ENCODE measurements around the gene PRND. TPM values are rescaled to one million over a fixed set of nuclear protein-coding genes. Genes with fewer than 3 reads are reported as not detected.
"Not testable (repeated sequence)": the region's sequence is repeated elsewhere in the genome, so short reads cannot be mapped to it uniquely, and the experiment has no call there.

The PRND gene
- total RNA-seq, 1 donor from 2014 or later = 371 TPM

DNA sequence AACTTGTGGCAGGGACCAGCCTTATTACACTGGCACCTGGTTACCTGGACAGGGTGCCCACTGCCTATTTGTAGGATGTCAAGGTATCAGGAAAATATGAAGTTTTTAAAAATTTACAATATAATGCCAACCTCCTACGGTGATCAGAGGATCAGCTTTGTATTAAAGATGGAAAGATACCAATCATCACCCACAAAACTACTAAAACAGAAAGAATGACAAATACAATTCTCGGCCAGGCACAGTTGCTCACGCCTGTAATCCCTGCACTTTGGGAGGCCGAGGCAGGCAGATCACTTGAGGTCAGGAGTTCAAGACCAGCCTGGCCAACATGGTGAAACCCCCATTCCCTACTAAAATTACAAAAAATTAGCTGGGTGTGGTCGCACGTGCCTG is 18.4 kb upstream of the PRND start:
- H3K27ac Mint-ChIP-seq (ENCODE audit: unreplicated experiment) = peak overlapping the region; percentile 27
- TF ChIP-seq, protein P1, sequence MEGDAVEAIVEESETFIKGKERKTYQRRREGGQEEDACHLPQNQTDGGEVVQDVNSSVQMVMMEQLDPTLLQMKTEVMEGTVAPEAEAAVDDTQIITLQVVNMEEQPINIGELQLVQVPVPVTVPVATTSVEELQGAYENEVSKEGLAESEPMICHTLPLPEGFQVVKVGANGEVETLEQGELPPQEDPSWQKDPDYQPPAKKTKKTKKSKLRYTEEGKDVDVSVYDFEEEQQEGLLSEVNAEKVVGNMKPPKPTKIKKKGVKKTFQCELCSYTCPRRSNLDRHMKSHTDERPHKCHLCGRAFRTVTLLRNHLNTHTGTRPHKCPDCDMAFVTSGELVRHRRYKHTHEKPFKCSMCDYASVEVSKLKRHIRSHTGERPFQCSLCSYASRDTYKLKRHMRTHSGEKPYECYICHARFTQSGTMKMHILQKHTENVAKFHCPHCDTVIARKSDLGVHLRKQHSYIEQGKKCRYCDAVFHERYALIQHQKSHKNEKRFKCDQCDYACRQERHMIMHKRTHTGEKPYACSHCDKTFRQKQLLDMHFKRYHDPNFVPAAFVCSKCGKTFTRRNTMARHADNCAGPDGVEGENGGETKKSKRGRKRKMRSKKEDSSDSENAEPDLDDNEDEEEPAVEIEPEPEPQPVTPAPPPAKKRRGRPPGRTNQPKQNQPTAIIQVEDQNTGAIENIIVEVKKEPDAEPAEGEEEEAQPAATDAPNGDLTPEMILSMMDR (IDR thresholded peaks at IDR 0.05; ENCODE audit: unreplicated experiment) = no peak
- peaks cover 4% of the 10 kb centered on the region for H3K36me3 Mint-ChIP-seq (ENCODE audit: low read depth, unreplicated experiment)
- H3K27me3 Mint-ChIP-seq (ENCODE audit: unreplicated experiment) = no peaks in the 10 kb centered on the region
- H3K9me3 Mint-ChIP-seq (ENCODE audit: unreplicated experiment) = no peaks in the 10 kb centered on the region
- H3K4me3 Mint-ChIP-seq (ENCODE audit: unreplicated experiment) = no peak overlapping the region
- DNase-seq (ENCODE audit: low spot score) = no peak
- peaks cover 15% of the 10 kb centered on the region for H3K4me1 Mint-ChIP-seq (ENCODE audit: unreplicated experiment)

DNA sequence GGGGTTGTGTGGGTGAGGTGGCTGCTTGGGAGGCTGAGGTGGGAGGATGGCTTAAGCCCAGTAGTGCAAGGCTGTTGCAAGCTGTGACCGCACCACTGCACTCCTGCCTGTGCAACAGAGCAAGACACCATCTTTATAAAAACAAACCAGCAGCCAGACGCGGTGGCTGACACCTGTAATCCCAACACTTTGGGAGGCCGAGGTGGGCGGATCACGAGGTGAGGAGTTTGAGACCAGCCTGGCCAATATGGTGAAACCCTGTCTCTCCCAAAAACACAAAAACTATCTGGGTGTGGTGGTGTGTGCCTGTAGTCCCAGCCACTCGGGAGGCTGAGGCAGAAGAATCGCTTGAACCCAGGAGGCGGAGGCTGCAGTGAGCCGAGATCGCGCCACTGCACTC is 14.8 kb upstream of the PRND start:
- Mint-ChIP-seq H3K4me1 (ENCODE audit: unreplicated experiment) (peaks cover 15% of the 10 kb centered on the region), H3K27ac (ENCODE audit: unreplicated experiment) (peak overlapping the region; percentile 36)
- H3K27me3 Mint-ChIP-seq (ENCODE audit: unreplicated experiment); H3K9me3 Mint-ChIP-seq (ENCODE audit: unreplicated experiment); DNase-seq (ENCODE audit: low spot score); H3K4me3 Mint-ChIP-seq (ENCODE audit: unreplicated experiment); H3K36me3 Mint-ChIP-seq (ENCODE audit: low read depth, unreplicated experiment): not testable (repeated sequence)

DNA sequence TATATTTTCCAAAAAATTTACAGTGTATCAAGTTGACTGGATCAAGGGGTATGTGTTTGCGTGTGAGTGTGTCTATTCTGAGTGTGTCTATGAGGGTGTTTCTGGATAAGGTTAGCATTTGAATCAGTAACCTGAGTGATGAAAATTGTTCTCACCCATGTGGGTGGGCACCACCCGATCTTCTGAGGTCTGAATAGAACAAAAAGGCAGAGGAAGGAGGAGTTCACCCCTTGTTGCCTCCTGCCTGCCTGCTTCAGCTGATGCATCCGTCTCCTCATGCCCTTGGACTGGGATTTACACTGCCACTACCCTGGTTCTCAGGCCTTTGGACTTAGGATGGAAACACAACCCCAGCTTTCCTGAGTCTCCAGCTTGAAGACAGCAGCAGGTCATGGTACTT is 13.7 kb upstream of the PRND start:
- H3K27me3 Mint-ChIP-seq (ENCODE audit: unreplicated experiment) = no peaks in the 10 kb centered on the region
- H3K4me3 Mint-ChIP-seq (ENCODE audit: unreplicated experiment) = no peak overlapping the region
- TF ChIP-seq, protein P1 (IDR thresholded peaks at IDR 0.05; ENCODE audit: unreplicated experiment) = no peak
- peaks cover 12% of the 10 kb centered on the region for H3K4me1 Mint-ChIP-seq (ENCODE audit: unreplicated experiment)
- no peak overlapping the region for H3K27ac Mint-ChIP-seq (ENCODE audit: unreplicated experiment)
- H3K9me3 Mint-ChIP-seq (ENCODE audit: unreplicated experiment) = no peaks in the 10 kb centered on the region
- DNase-seq (ENCODE audit: low spot score) = no peak
- no peaks in the 10 kb centered on the region for H3K36me3 Mint-ChIP-seq (ENCODE audit: low read depth, unreplicated experiment)

DNA sequence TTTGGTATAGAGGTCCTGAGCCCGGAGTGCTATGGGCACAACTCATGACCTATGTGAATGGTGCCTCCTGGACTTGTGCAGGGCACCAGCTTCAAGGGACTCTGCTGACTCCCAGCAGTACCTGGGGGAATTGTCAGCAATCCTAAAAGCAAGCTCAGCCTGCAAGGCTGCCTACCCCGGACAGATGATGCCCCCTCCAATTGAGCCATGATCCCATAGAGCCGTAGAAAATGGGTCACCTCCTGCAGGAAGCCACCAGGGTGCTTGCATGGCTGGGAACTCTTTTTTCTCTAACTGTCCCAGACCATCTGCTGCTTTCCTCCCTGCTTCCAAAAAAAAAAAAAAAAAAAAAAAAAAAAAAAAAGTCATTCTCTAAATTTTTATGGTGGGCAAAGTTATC is 12.9 kb upstream of the PRND start:
- H3K4me1 Mint-ChIP-seq (ENCODE audit: unreplicated experiment) = peaks cover 6% of the 10 kb centered on the region
- no peak for DNase-seq (ENCODE audit: low spot score)
- no peak overlapping the region for H3K27ac Mint-ChIP-seq (ENCODE audit: unreplicated experiment)
- H3K9me3 Mint-ChIP-seq (ENCODE audit: unreplicated experiment) = no peaks in the 10 kb centered on the region
- peaks cover 1% of the 10 kb centered on the region for H3K27me3 Mint-ChIP-seq (ENCODE audit: unreplicated experiment)
- no peaks in the 10 kb centered on the region for H3K36me3 Mint-ChIP-seq (ENCODE audit: low read depth, unreplicated experiment)
- no peak overlapping the region for H3K4me3 Mint-ChIP-seq (ENCODE audit: unreplicated experiment)
- TF ChIP-seq, protein P1 (IDR thresholded peaks at IDR 0.05; ENCODE audit: unreplicated experiment) = no peak

DNA sequence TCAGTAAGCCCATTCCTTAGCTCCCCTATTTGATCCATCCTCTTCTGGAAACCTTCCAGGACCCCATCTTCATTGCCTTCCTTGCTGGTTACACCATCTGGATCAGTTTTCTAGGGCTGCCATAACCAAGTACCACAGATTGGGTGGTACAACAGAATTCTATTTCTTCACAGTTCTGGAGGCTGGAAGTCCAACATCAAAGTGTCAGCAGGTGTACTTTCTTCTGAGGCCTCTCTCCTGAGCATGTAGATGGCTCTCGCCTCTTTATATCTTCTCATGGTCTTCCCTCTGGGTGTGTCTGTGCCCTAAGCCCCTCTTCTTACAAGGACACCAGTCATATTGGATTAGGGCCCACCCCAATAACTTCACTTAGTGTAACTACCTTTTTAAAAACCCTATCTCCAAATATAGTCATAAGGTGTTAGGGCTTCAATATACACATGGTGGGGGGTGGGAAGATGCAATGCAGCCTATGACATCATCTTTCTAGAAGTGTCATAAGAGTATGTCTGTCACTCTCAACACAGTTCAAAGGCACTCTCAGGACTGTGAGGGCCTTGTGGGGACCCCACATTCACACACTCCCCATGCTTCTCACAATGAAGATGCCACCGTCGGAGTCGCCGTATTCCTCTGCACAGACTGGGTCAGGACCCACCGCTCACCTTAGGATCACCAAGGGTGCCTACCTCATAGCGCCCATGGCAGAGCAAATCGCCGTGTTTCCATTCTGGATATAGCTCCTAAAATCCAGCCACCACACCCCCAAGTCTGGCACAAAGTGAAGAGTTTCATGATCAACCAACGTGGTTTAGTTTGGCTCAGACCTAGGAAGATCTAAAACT is 12.2 kb upstream of the PRND start:
- Mint-ChIP-seq H3K27ac (ENCODE audit: unreplicated experiment) (no peak overlapping the region), H3K4me1 (ENCODE audit: unreplicated experiment) (peaks cover 1% of the 10 kb centered on the region), H3K36me3 (ENCODE audit: low read depth, unreplicated experiment) (no peaks in the 10 kb centered on the region), H3K9me3 (ENCODE audit: unreplicated experiment) (no peaks in the 10 kb centered on the region), H3K27me3 (ENCODE audit: unreplicated experiment) (peaks cover 1% of the 10 kb centered on the region), H3K4me3 (ENCODE audit: unreplicated experiment) (no peak overlapping the region)
- TF ChIP-seq, protein P1 (IDR thresholded peaks at IDR 0.05; ENCODE audit: unreplicated experiment) = no peak
- no peak for DNase-seq (ENCODE audit: low spot score)
